Vagina (tissue), 2 donors: ENCODE measurements around the gene FIBCD1.

Experiments
- POLR2A ChIP-seq, 2 donors: fragments of 450-650 bp; IDR thresholded peaks; one replicate each; pipeline ENCODE4 v1.6.1; 2017; ENCODE audit warnings: antibody characterized with exemption in 2 of 2, mild to moderate bottlenecking in 2 of 2, moderate library complexity in 2 of 2
- POLR2AphosphoS5 ChIP-seq, 2 donors: sonication (generic); formaldehyde crosslinking; IDR thresholded peaks; one replicate each; pipeline ENCODE4 v1.9.0; 2017; ENCODE audit warnings: antibody characterized with exemption in 2 of 2, mild to moderate bottlenecking in 2 of 2, low read depth in 1 of 2; ENCODE audit not compliant: insufficient read depth in 1 of 2
- TF ChIP-seq, protein P1 (sequence below), 3 experiments: fragments of 450-650 bp in 2 of 3; fragments of 200-600 bp in 1 of 3; sonication (generic) in 1 of 3; IDR thresholded peaks; one replicate each; pipeline ENCODE4 v1.5.1; 2017 to 2019; ENCODE audit warnings: antibody characterized with exemption in 3 of 3, mild to moderate bottlenecking in 2 of 3, moderate library complexity in 2 of 3

GRCh38 chr9:130878295-130878694, 60.8 kb downstream of the FIBCD1 start:
- TF ChIP-seq POLR2A (IDR thresholded peaks at IDR 0.05), result no peak
- TF ChIP-seq, protein P1, sequence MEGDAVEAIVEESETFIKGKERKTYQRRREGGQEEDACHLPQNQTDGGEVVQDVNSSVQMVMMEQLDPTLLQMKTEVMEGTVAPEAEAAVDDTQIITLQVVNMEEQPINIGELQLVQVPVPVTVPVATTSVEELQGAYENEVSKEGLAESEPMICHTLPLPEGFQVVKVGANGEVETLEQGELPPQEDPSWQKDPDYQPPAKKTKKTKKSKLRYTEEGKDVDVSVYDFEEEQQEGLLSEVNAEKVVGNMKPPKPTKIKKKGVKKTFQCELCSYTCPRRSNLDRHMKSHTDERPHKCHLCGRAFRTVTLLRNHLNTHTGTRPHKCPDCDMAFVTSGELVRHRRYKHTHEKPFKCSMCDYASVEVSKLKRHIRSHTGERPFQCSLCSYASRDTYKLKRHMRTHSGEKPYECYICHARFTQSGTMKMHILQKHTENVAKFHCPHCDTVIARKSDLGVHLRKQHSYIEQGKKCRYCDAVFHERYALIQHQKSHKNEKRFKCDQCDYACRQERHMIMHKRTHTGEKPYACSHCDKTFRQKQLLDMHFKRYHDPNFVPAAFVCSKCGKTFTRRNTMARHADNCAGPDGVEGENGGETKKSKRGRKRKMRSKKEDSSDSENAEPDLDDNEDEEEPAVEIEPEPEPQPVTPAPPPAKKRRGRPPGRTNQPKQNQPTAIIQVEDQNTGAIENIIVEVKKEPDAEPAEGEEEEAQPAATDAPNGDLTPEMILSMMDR (IDR thresholded peaks at IDR 0.05), result no peak
- no peak for TF ChIP-seq POLR2AphosphoS5 (IDR thresholded peaks at IDR 0.05; ENCODE audit: insufficient read depth in 1 of 2, low read depth in 1 of 2)
